ENCODE data around the gene GSG1. TPM values are rescaled to one million over a fixed set of nuclear protein-coding genes. Genes with fewer than 3 reads are reported as not detected.

Gene GSG1
- total and polyA plus RNA-seq, 4 donors, result not detected

GRCh38 chr12:13106666-13107065 is 3.2 kb upstream of the GSG1 start:
- intact Hi-C loops (cut with DNase I), result loop anchor here in 1 of 2 donors (10.0 kb wide), 1 partner anchor 382 kb away; no protein-coding TSS in a partner anchor
- H3K27ac ChIP-seq (ENCODE audit: low read depth in 1 of 2, low read length in 2 of 2), result no peak overlapping the region
- WGBS, 2 donors, result 96 to 100% methylated on average over 1 of the region's 1 CpG

GRCh38 chr12:13105781-13106180 is 2.3 kb upstream of the GSG1 start:
- Histone ChIP-seq H3K4me3 (ENCODE audit: low read length in 2 of 2) (no peak overlapping the region), H3K9me3 (ENCODE audit: control insufficient read depth, low read length) (no peaks in the 10 kb centered on the region), H3K36me3 (ENCODE audit: control insufficient read depth in 1 of 2, insufficient read depth in 2 of 2, low read length in 1 of 2) (no peaks in the 10 kb centered on the region), H3K4me1 (ENCODE audit: control insufficient read depth in 1 of 2, insufficient read depth in 2 of 2, low read length in 2 of 2) (no peaks in the 10 kb centered on the region), H3K27ac (ENCODE audit: low read depth in 1 of 2, low read length in 2 of 2) (no peak overlapping the region), H3K27me3 (ENCODE audit: control insufficient read depth in 1 of 2, insufficient read depth in 2 of 2, low read length in 1 of 2) (no peaks in the 10 kb centered on the region)
- no peak for DNase-seq
- ATAC-seq (ENCODE audit: low FRiP score), result no peak
- 99 to 100% methylated on average over 1 of the region's 1 CpG for WGBS, 2 donors
- intact Hi-C loops (cut with DNase I), result loop anchor here in 1 of 2 donors (10.0 kb wide), 1 partner anchor 381 kb away; no protein-coding TSS in a partner anchor

More at GRCh38 chr12:13106666-13107065, 3.2 kb upstream of the GSG1 start:
- Histone ChIP-seq H3K9me3 (ENCODE audit: control insufficient read depth, low read length) (no peaks in the 10 kb centered on the region), H3K27me3 (ENCODE audit: control insufficient read depth in 1 of 2, insufficient read depth in 2 of 2, low read length in 1 of 2) (no peaks in the 10 kb centered on the region), H3K36me3 (ENCODE audit: control insufficient read depth in 1 of 2, insufficient read depth in 2 of 2, low read length in 1 of 2) (no peaks in the 10 kb centered on the region), H3K4me1 (ENCODE audit: control insufficient read depth in 1 of 2, insufficient read depth in 2 of 2, low read length in 2 of 2) (no peaks in the 10 kb centered on the region), H3K4me3 (ENCODE audit: low read length in 2 of 2) (no peak overlapping the region)
- ATAC-seq (ENCODE audit: low FRiP score) (no peak), DNase-seq (no peak)

GRCh38 chr12:13104409-13104808 is 942 bp upstream of the GSG1 start:
- ATAC-seq (ENCODE audit: low FRiP score) (no peak), DNase-seq (no peak)
- H3K27ac ChIP-seq (ENCODE audit: low read depth in 1 of 2, low read length in 2 of 2), result no peak overlapping the region
- H3K4me1 ChIP-seq (ENCODE audit: control insufficient read depth in 1 of 2, insufficient read depth in 2 of 2, low read length in 2 of 2), result peaks cover 0 to 2% of the 10 kb centered on the region in 2 donors
- no peaks in the 10 kb centered on the region for H3K36me3 ChIP-seq (ENCODE audit: control insufficient read depth in 1 of 2, insufficient read depth in 2 of 2, low read length in 1 of 2)
- intact Hi-C loops (cut with DNase I), result loop anchor here (5.0 to 10.0 kb wide), 3 partner anchors 43 to 380 kb away; partner anchors contain the start of gene HEBP1 (in 1 of the 2)
- no peaks in the 10 kb centered on the region for H3K9me3 ChIP-seq (ENCODE audit: control insufficient read depth, low read length)
- no peak overlapping the region for H3K4me3 ChIP-seq (ENCODE audit: low read length in 2 of 2)
- WGBS, 2 donors, result 92 to 96% methylated on average over 3 of the region's 3 CpGs
- H3K27me3 ChIP-seq (ENCODE audit: control insufficient read depth in 1 of 2, insufficient read depth in 2 of 2, low read length in 1 of 2), result no peaks in the 10 kb centered on the region

- no peaks in the 10 kb centered on the region for H3K9me3 ChIP-seq (ENCODE audit: control insufficient read depth, low read length)
- H3K4me1 ChIP-seq (ENCODE audit: control insufficient read depth in 1 of 2, insufficient read depth in 2 of 2, low read length in 2 of 2), result peaks cover 0 to 2% of the 10 kb centered on the region in 2 donors
- DNase-seq (no peak), ATAC-seq (ENCODE audit: low FRiP score) (no peak)
- no peaks in the 10 kb centered on the region for H3K36me3 ChIP-seq (ENCODE audit: control insufficient read depth in 1 of 2, insufficient read depth in 2 of 2, low read length in 1 of 2)
- H3K27ac ChIP-seq (ENCODE audit: low read depth in 1 of 2, low read length in 2 of 2), result peak overlapping the region in 1 of 2 donors; percentile 76
- intact Hi-C loops (cut with DNase I), result loop anchor here (5.0 to 10.0 kb wide), 3 partner anchors 45 to 378 kb away; partner anchors contain the start of gene HEBP1 (in 1 of the 2)
- no peak overlapping the region for H3K4me3 ChIP-seq (ENCODE audit: low read length in 2 of 2)
- H3K27me3 ChIP-seq (ENCODE audit: control insufficient read depth in 1 of 2, insufficient read depth in 2 of 2, low read length in 1 of 2), result no peaks in the 10 kb centered on the region
- 59 to 61% methylated on average over 7 of the region's 7 CpGs for WGBS, 2 donors
Measured at GRCh38 chr12:13102461-13103195, 839 bp downstream of the GSG1 start.

- Histone ChIP-seq H3K4me3 (ENCODE audit: low read length in 2 of 2) (no peak overlapping the region), H3K27ac (ENCODE audit: low read depth in 1 of 2, low read length in 2 of 2) (peak overlapping the region; percentile 23 to 85), H3K4me1 (ENCODE audit: control insufficient read depth in 1 of 2, insufficient read depth in 2 of 2, low read length in 2 of 2) (peaks cover 0 to 2% of the 10 kb centered on the region in 2 donors), H3K9me3 (ENCODE audit: control insufficient read depth, low read length) (no peaks in the 10 kb centered on the region), H3K36me3 (ENCODE audit: control insufficient read depth in 1 of 2, insufficient read depth in 2 of 2, low read length in 1 of 2) (no peaks in the 10 kb centered on the region), H3K27me3 (ENCODE audit: control insufficient read depth in 1 of 2, insufficient read depth in 2 of 2, low read length in 1 of 2) (no peaks in the 10 kb centered on the region)
- ATAC-seq (ENCODE audit: low FRiP score) (no peak), DNase-seq (no peak)
- 65 to 68% methylated on average over 10 of the region's 10 CpGs for WGBS, 2 donors
- intact Hi-C loops (cut with DNase I), result loop anchor here (5.0 to 10.0 kb wide), 3 partner anchors 45 to 377 kb away; partner anchors contain the start of gene HEBP1 (in 1 of the 2)
Measured at GRCh38 chr12:13101821-13102375, 1.6 kb downstream of the GSG1 start.

- intact Hi-C loops (cut with DNase I), result loop anchor here (5.0 to 10.0 kb wide), 3 partner anchors 46 to 376 kb away; partner anchors contain the start of gene HEBP1 (in 1 of the 2)
- ATAC-seq (ENCODE audit: low FRiP score) (peak; percentile 93), DNase-seq (peak; percentile 95 to 98)
- Histone ChIP-seq H3K4me3 (ENCODE audit: low read length in 2 of 2) (peak overlapping the region; percentile 16 to 24), H3K27me3 (ENCODE audit: control insufficient read depth in 1 of 2, insufficient read depth in 2 of 2, low read length in 1 of 2) (no peaks in the 10 kb centered on the region), H3K36me3 (ENCODE audit: control insufficient read depth in 1 of 2, insufficient read depth in 2 of 2, low read length in 1 of 2) (no peaks in the 10 kb centered on the region), H3K27ac (ENCODE audit: low read depth in 1 of 2, low read length in 2 of 2) (peak overlapping the region; percentile 91 to 92), H3K9me3 (ENCODE audit: control insufficient read depth, low read length) (no peaks in the 10 kb centered on the region), H3K4me1 (ENCODE audit: control insufficient read depth in 1 of 2, insufficient read depth in 2 of 2, low read length in 2 of 2) (peaks cover 0 to 2% of the 10 kb centered on the region in 2 donors)
- WGBS, 2 donors, result 1 to 2% methylated on average over 55 to 79 of the region's 79 CpGs
Measured at GRCh38 chr12:13100882-13101769, 2.3 kb downstream of the GSG1 start.

GRCh38 chr12:13100605-13100881 is 2.9 kb downstream of the GSG1 start:
- DNase-seq, result no peak
- Histone ChIP-seq H3K27ac (ENCODE audit: low read depth in 1 of 2, low read length in 2 of 2) (peak overlapping the region; percentile 91 to 92), H3K9me3 (ENCODE audit: control insufficient read depth, low read length) (no peaks in the 10 kb centered on the region), H3K4me1 (ENCODE audit: control insufficient read depth in 1 of 2, insufficient read depth in 2 of 2, low read length in 2 of 2) (peaks cover 0 to 2% of the 10 kb centered on the region in 2 donors), H3K27me3 (ENCODE audit: control insufficient read depth in 1 of 2, insufficient read depth in 2 of 2, low read length in 1 of 2) (no peaks in the 10 kb centered on the region), H3K4me3 (ENCODE audit: low read length in 2 of 2) (peak overlapping the region in 1 of 2 donors; percentile 16), H3K36me3 (ENCODE audit: control insufficient read depth in 1 of 2, insufficient read depth in 2 of 2, low read length in 1 of 2) (no peaks in the 10 kb centered on the region)
- no peak for ATAC-seq (ENCODE audit: low FRiP score)
- 4 to 7% methylated on average over 6 of the region's 6 CpGs for whole genome bisulfite sequencing, 2 donors
- intact Hi-C loops (cut with DNase I), result loop anchor here (5.0 to 10.0 kb wide), 3 partner anchors 47 to 376 kb away; partner anchors contain the start of gene HEBP1 (in 1 of the 2)
